LNCaP clone FGC (cell line): ENCODE results near the gene SLC5A6.

Experiments
- DNase-seq: peaks from one replicate; pipeline ENCODE4 v3.0.0-alpha.2; 2011; ENCODE audit warnings: low read depth
- H3K4me3 ChIP-seq: 2 replicates; pipeline ENCODE4 v1.5.1; 2011; ENCODE audit warnings: mild to moderate bottlenecking, low read depth, low read length, control low read depth
- CTCF ChIP-seq: IDR thresholded peaks from 2 replicates; pipeline ENCODE4 v1.5.1; 2012; ENCODE audit warnings: mild to moderate bottlenecking; ENCODE audit not compliant: control insufficient read depth, insufficient read depth; ENCODE audit errors: extremely low read depth

Gene SLC5A6

GRCh38 chr2:27175330-27175729 is 36.7 kb downstream of the SLC5A6 start:
- DNase-seq: no peak
- H3K4me3 ChIP-seq: no peak overlapping the region
- TF ChIP-seq CTCF: no peak

GRCh38 chr2:27174638-27175037 is 37.4 kb downstream of the SLC5A6 start:
- H3K4me3 ChIP-seq: no peak overlapping the region
- no peak for TF ChIP-seq CTCF
- DNase-seq: no peak

GRCh38 chr2:27171351-27171848 is 40.7 kb downstream of the SLC5A6 start:
- no peak for DNase-seq
- TF ChIP-seq CTCF: no peak
- H3K4me3 ChIP-seq: no peak overlapping the region

GRCh38 chr2:27170581-27171337 is 41.3 kb downstream of the SLC5A6 start:
- TF ChIP-seq CTCF: no peak
- no peak overlapping the region for H3K4me3 ChIP-seq
- DNase-seq: no peak

GRCh38 chr2:27164960-27165763 is 46.9 kb downstream of the SLC5A6 start:
- TF ChIP-seq CTCF: no peak
- H3K4me3 ChIP-seq: no peak overlapping the region
- no peak for DNase-seq

- no peak for TF ChIP-seq CTCF
These were observed 49.6 kb downstream of the SLC5A6 start for GRCh38 chr2:27162151-27163121.

More at GRCh38 chr2:27162151-27163121, 49.6 kb downstream of the SLC5A6 start:
- DNase-seq: no peak
- no peak overlapping the region for H3K4me3 ChIP-seq
